ENCODE data around the gene SLC7A9.

SLC7A9 gene

GRCh38 chr19:32822916-32823746, 46.4 kb downstream of the SLC7A9 start:
- no peak for DNase-seq (ENCODE audit: low read depth)
- TF ChIP-seq, protein P1, sequence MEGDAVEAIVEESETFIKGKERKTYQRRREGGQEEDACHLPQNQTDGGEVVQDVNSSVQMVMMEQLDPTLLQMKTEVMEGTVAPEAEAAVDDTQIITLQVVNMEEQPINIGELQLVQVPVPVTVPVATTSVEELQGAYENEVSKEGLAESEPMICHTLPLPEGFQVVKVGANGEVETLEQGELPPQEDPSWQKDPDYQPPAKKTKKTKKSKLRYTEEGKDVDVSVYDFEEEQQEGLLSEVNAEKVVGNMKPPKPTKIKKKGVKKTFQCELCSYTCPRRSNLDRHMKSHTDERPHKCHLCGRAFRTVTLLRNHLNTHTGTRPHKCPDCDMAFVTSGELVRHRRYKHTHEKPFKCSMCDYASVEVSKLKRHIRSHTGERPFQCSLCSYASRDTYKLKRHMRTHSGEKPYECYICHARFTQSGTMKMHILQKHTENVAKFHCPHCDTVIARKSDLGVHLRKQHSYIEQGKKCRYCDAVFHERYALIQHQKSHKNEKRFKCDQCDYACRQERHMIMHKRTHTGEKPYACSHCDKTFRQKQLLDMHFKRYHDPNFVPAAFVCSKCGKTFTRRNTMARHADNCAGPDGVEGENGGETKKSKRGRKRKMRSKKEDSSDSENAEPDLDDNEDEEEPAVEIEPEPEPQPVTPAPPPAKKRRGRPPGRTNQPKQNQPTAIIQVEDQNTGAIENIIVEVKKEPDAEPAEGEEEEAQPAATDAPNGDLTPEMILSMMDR (conservative IDR thresholded peaks at IDR 0.05; ENCODE audit: low read depth, low read length), result no peak
- no peak overlapping the region for H3K4me3 ChIP-seq (ENCODE audit: low read depth, low read length)

- DNase-seq (ENCODE audit: low read depth), result no peak
- no peak overlapping the region for H3K4me3 ChIP-seq (ENCODE audit: low read depth, low read length)
- TF ChIP-seq, protein P1 (conservative IDR thresholded peaks at IDR 0.05; ENCODE audit: low read depth, low read length), result no peak
Observed at GRCh38 chr19:32819419-32820400, 49.9 kb downstream of the SLC7A9 start.

DNA sequence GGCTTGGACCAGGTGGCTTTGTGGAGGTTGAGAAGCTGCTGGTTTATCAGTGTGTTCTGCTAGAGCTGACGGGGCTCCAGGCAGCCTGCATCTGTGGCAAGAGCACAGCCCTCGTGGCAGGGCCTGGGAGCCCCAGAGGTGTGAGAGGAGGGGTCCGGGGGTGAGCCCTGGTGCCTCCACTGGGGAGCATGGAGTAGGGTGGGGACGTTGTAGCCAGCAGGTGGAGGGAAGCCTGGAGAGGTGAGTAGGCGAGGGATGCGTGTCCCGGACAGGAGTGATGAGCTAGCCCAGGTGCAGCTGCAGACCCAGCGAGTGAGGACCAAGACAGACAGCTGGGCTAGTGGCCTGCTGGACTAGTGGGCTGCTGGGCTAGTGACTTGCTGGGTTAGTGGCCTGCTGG, 51.0 kb downstream of the SLC7A9 start:
- no peak overlapping the region for H3K4me3 ChIP-seq (ENCODE audit: low read depth, low read length)
- no peak for DNase-seq (ENCODE audit: low read depth)
- TF ChIP-seq, protein P1 (conservative IDR thresholded peaks at IDR 0.05; ENCODE audit: low read depth, low read length), result no peak

DNA sequence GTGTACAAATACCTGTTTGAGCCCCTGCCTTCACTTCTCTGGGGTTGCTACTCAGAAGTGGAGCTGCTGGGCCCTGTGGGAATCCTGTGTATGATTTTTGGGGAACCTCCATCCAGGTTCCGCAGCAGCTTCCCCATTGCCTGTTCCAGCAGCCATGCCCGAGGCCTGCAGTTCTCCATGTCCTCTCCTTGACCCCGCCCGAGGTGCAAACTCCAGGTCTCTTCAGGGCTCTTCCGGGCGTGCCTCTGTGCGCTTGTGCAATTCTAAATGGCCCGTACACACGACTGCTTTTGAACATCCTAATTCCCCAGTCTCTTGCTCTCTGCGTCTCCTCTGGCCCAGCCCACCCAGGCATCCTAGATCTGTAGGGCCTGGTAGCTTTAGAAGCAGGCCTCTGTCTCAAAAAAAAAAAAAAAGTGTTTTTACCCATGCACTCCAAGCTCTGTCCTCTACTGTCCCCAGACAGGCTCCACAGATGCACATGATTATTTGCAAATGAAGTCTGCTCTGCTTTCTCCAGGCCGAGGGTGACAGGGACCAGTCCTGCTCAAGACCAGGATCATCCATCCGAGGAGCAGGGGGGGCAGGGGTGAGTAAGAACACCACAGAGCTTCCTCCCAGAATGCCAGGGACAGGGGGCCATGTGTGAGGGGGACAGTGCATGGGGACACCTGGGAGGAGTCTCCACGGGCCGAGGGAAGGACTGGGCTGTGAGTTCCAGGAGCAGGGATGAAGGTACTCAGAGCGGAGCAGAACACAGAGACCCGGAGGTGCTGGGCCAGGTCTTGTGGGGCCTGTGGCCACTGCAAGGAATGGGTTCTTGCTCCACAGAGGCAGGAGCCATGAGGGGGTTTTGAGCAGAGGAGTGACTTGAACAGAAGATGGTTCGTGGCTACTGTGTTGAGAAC, 51.7 kb downstream of the SLC7A9 start:
- H3K4me3 ChIP-seq (ENCODE audit: low read depth, low read length), result no peak overlapping the region
- DNase-seq (ENCODE audit: low read depth), result no peak
- TF ChIP-seq, protein P1 (conservative IDR thresholded peaks at IDR 0.05; ENCODE audit: low read depth, low read length), result no peak

DNA sequence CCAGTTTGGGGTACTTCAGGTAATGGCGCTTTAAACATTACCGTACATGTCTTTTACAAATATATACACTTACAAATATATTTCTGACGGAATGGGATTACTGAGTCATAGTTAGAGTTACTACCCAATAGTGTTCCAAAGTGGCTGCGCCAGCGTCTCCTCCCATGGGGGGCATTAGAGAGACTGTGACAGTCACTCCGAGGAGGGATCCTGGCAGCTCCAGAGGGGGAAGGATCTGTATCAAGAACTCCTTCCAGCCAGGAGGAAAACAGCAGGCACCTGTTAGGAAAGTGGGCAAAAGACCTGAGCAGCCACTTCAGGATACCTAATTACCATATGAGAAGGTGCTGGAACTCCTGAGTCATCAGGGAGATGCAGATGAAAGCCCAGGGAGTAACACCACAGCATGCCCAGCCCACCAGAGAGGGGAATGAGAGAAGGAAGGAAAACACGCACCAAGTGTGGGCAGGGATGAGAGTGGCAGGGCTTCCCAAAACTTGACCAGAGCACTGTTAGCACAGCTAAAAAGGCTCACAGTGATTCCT, 52.9 kb downstream of the SLC7A9 start:
- H3K4me3 ChIP-seq (ENCODE audit: low read depth, low read length), result no peak overlapping the region
- no peak for DNase-seq (ENCODE audit: low read depth)
- TF ChIP-seq, protein P1 (conservative IDR thresholded peaks at IDR 0.05; ENCODE audit: low read depth, low read length), result no peak

GRCh38 chr19:32814624-32815023, 54.9 kb downstream of the SLC7A9 start:
- H3K4me3 ChIP-seq (ENCODE audit: low read depth, low read length), result no peak overlapping the region
- DNase-seq (ENCODE audit: low read depth), result no peak
- TF ChIP-seq, protein P1 (conservative IDR thresholded peaks at IDR 0.05; ENCODE audit: low read depth, low read length), result no peak
